HL-60/S4 (cell line): Measurements from ENCODE around the gene PPP4R2.

Experiments used
- in situ Hi-C: fragments of 300-500 bp; cut with MboI; formaldehyde crosslinking; loops from 2 replicates; pipeline ENCODE4 v1.14.3; 2022; ENCODE audit warnings: low sequenced_read_pairs

The PPP4R2 gene, protein sequence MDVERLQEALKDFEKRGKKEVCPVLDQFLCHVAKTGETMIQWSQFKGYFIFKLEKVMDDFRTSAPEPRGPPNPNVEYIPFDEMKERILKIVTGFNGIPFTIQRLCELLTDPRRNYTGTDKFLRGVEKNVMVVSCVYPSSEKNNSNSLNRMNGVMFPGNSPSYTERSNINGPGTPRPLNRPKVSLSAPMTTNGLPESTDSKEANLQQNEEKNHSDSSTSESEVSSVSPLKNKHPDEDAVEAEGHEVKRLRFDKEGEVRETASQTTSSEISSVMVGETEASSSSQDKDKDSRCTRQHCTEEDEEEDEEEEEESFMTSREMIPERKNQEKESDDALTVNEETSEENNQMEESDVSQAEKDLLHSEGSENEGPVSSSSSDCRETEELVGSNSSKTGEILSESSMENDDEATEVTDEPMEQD

DNA sequence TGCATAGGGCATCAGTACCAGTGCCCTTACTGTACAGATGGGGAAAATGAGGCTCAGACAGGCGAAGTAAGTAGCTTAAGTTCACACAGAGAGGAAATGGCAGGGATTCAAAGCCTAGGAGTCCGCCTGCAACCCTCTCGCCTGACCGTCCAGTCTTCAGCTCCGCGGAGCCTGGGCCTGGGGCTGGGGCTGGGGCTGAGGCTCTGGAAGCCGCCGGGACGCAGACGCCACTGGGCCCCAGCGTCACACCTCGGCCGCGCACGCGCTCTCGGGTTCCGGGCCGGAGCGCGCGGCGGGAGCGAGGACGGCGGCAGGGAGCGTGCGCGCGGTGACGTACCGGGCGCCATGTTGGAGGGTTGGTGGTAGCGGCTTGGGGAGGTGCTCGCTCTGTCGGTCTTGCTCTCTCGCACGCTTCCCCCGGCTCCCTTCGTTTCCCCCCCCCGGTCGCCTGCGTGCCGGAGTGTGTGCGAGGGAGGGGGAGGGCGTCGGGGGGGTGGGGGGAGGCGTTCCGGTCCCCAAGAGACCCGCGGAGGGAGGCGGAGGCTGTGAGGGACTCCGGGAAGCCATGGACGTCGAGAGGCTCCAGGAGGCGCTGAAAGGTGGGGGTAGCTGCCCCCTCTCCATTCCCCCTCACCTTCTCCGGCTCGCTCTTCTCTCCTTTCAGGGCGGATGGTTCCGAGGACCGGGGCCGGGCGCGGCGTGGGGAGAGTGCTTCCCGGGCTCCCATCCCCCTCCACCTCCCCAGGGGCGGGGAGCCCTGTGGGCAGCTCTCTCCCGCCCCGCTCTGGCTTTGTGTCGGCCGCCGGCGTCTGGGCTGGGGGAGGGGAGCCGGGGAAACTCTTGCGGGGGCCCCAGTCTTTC, at the start of gene PPP4R2:
Gene PPP4R2, plus strand, starts transcription at position 339 of the 861 bp plus-strand sequence. Its CDS starts 227 bp downstream, at position 566.
- in situ Hi-C loops: no loop called here

DNA sequence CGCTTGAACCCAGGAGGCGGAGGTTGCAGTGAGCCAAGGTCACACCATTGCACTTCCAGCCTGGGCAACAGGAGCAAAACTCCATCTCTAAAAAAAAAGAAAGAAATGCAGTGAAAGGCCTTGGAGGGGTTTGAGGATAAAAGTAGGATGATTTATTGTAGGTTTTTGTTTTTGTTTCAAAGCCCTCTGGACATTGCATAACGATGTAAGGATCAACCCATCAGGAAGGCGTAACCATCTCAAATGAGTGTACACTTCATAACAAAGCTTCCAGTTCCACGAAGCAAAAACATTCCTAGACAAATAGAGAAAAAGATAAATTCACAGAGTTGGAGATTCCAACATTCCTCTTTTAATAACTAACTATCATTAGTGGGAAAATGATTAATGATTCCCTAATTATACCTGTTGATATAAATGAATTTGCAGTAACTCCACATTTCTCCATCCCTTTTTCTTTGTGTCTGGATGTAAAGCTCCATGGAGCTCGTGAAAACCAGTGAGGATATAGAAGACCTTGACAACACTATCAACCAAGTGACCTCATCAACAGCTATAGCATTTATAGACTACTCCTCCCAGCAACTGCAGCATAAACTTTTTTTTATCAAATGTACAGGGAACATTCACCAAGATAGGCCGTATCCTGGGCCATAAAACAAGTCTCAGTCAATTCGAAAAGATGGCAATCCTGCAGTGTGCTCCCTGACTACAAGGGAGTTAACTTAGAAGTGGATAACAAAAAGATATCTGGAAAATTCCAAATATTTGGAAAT, 48.7 kb upstream of the PPP4R2 start:
- in situ Hi-C loops: loop anchor here (25.0 kb wide), 1 partner anchor 114 kb away; the partner anchor contains the start of gene EBLN2

DNA sequence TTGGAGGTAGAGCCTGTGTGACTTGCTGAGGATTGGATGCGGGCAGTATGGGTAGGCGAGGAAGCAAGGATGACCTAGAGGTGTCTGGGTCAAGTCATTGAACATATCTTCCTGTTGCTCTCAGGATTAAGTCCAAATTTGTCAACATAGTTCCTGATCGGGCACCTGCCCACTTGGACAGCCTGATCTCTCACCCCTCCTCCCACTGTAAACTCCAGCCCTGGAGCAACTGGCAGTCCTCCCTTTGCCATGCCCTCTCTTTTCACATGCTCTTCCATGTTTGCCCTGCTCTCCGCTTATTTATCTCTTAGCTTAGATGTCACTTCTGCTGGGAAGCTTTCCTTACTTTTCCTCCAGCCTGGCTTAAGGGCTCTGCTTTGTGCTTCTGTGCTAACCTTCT, 47.6 kb upstream of the PPP4R2 start:
- in situ Hi-C loops: loop anchor here (25.0 kb wide), 1 partner anchor 113 kb away; the partner anchor contains the start of gene EBLN2

DNA sequence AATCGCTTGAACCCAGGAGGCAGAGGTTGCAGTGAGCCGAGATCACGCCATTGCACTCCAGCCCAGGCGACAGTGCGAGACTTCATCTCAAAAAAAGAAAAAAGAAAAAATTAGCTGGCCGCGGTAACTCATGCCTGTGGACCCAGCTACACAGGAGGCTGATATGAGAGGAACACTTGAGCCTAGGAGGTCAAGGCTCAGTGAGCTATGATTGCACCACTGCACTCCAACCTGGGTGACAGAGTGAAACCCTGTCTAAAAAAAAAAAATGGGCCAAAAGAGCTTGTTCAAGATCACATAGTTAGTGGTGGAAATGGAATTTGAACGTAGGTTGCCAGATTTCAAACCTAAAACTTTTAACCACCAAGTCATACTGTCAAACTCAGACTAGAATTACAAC, 46.2 kb upstream of the PPP4R2 start:
- in situ Hi-C loops: no loop called here

DNA sequence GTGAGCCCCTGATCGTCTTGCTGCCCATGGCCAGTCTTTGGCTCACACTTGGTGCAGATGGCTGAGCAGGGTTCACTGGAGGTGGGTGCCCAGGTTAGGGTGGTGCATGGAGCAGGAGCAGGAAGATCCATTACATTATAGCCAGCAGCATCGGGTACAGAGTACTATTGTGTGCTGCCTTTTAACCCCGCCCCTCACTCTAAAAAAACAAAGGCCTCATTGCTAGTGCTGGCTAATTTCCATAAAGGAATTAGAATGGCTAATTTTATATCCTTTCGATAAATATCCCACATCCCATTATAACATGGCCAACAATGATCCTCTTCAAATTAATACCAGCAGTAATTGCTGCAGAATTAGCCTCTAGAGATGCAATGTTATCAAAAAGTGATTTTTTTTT, 45.8 kb upstream of the PPP4R2 start:
- in situ Hi-C loops: no loop called here

DNA sequence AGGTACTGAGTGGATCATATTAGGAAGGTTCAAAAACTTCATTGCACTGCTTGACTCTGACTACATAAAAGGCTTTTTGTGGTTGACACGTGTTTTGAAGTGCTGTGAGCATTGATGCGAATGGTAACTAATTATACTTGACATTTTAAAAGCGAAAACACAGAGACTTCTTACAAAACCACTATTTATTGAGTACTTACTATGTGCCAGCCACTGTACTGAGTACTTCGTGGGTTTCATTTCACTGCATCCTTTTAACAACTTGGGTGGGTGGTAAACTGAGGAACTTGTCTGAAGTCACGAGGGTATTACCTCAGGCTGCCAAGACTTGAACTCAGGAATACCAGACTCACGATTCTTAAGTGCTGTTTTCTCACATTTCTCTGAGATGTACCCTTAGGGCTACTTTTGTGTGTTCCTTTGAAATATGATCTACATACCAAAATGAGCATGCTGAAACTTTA, 45.3 kb upstream of the PPP4R2 start:
- in situ Hi-C loops: no loop called here

DNA sequence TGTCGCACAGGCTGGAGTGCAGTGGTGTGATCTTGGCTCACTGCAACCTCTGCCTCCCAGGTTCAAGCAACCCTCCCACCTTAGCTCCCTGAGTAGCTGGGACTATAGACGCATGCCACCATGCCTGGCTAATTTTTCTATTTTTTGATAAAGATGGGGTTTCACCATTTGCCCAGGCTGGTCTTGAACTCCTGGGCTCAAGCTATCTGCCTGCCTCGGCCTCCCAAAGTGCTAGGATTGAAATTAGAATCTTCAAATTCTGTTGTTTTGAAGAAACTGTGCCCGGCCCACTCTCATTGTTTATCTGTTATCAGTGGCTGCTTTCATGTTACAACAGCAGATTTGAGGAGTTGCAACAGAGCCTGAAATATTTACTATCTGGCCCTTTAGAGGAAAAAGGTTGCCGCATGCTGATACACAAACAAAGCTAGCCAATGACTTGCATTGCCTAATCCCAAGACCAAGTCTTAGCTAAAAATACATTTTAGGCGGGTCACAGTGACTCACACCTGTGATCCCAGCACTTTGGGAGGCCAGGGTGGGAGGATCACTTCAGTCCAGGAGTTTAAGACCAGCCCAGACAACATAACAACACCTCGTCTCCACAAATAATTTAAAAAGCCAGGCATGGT, 43.2 kb upstream of the PPP4R2 start:
- in situ Hi-C loops: no loop called here

DNA sequence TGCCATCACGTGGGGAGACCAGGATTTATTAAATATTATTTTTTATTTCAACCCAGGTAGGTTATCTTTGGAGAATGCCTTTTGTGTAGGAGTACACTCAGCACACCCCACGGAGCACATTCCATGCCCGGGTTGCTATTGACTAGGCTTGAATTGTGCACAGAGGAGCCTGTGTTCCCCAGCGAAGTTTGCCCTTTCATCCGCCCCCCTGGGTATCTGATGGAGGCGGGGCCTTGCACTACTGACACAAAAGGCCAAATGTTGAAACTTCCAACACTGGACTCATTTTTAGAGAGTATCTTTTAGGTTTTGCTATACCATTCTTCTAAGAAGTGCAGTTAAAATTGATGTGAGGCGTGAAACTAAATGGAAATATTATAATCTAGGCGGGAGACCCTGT, 39.3 kb upstream of the PPP4R2 start:
- in situ Hi-C loops: no loop called here

DNA sequence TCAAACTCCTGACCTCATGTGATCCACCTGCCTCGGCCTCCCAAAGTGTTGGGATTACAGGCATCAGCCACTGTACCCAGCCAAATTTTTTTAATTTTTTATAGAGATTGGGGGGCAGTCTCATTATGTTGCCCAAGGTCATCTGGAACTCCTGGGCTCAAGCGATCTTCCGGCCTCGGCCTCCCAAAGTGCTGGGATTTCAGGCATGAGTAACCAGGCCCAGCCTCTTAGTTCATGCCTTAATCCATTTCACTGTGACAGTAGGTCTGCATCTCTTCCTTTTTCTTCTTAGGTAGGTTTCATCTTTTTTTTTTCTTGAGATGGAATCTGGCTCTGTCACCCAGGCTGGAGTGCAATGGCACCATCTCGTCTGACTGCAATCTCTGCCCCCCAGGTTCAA, 37.3 kb upstream of the PPP4R2 start:
- in situ Hi-C loops: no loop called here

DNA sequence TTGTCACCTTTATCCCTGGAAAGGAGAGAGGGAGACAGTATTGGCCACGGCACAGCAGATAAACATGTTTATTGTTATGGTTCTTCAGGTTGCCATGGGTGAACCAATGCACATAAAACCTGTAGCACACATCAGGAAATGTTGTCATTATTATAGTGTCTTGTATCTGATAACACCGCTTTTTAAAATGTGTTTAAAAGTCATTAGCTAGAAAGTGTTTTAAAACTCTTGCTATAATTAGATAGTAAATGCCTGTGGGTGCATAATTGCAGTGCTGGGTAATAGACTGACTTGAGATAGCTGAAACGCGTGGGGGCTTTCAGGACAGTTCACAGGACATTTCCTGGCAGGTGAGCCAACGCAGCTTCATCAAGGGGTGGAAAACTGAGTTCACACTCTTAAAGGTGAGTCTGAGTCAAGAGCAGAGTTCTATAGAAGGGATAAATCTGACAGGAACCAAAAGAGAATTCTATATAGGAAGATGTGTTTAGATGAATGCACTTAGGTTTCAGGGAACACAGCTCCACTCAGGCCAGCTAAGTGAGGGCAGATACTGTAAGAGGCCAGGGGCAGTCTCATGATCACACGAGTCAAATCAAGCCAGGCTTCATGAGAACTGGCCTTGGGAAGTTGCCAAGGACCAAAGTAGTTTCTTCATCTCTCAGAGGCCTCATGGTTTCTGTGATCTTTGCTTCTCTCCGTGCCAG, 35.6 kb upstream of the PPP4R2 start:
- in situ Hi-C loops: no loop called here

DNA sequence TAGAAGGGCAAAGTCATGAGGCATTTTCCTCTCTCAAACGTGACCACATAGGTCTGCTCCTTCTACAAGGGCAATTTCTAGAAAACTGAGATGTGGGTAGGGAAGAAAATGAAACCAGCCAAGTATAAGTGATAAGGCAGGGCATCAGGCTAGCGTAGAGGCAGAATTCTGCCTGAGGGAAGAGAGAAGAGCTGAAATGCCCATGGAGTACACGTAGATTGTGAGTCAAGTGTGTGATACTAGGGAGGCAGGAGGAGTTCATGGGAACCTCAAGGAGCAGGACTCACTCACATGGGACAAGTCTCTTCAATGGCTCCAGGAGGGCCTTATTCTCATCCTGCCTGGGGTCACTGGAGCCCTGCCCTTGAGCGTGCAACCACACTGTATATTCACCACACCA, 34.9 kb upstream of the PPP4R2 start:
- in situ Hi-C loops: no loop called here

DNA sequence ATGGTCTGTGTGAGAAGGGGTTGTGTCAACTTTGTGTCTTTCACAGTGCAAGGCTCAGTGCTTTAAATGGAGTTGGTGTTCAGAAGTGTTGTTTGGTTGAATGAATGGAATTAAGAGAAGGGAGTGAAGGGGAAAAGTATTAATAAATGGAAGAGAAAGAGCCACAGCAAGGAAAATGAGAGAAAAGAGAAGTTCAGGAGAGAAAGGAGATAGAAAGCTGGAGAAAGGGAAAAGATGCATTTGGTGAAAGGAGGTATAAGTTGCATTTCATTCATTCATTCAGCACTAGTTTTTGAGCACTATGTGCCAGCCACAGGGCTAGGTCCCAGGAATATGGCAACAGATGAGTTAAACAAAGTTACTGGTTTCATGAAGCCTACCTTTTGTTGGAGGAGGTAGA, 34.3 kb upstream of the PPP4R2 start:
- in situ Hi-C loops: no loop called here

DNA sequence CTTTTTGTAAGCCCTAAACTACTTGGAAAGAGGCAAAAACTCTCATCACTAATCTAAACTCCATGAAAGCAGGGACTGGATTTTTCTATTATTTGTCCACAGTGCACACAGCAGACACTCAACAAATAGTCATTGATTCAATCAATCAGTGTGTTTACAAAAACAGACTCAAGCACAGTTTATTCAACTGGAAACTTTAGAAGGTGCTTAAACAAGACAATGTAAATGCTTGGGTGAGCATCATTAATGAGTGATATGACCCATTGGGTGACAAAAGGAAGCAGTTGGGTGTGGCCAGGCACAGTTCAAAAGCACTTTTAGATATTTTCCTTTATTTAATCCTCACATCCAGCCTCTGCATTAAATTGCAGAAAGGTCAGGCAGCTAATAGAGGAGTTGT, 32.0 kb upstream of the PPP4R2 start:
- in situ Hi-C loops: no loop called here

DNA sequence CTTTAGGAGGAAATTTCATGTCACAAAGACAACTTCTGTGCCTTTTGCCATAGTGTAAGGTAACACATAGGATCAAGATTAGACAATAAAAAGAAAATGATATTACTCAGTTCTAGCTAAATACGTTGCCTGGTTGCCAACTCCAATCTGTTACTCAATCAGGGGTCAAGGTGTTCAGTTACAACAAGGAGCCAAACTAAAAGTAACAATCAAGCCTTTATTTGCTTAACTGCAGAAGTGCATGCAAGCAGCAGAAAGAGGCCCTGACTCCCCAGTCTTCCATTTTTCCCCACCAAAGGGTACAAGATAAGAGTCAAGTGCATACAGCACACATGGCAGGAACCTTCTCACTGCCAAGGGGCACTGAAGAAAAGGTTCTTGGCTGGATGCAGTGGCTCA, 28.3 kb upstream of the PPP4R2 start:
- in situ Hi-C loops: no loop called here

DNA sequence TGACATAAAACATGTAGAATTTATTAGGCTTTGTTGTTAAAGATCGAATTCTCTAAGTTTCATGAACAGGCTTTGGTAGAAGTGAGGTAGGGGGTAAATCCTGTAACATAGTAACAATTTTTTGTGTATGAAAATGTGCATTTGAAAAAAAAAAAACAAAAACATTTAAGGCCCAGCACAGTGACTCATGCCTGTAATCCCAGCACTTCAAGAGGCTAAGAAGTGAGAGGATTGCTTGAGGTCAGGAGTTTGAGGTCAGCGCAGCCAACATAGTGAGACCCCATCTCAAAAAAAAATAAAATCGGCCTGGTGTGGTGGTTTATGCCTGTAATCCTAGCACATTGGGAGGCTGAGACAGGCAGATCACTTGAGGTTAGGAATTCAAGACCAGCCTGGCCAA, 26.8 kb upstream of the PPP4R2 start:
- in situ Hi-C loops: no loop called here

DNA sequence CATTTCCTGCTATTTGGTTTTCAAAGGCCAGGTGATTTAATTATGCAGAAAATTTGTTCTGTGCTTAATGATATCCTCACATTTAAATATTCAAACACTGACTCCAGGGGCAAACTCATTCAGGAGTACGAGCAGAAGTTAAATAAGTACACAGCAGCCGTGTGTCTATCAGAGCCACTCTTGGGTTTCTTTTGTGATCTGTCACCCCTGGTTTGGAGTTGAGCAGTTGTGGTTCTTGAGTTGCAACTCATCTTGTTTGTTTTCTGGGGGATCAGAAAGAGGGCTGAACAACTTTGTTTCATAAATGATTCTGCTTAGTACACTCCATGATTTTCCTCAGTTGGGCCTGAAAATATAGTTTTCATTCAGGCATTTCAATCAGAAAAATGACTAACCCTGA, 25.7 kb upstream of the PPP4R2 start:
- in situ Hi-C loops: no loop called here

DNA sequence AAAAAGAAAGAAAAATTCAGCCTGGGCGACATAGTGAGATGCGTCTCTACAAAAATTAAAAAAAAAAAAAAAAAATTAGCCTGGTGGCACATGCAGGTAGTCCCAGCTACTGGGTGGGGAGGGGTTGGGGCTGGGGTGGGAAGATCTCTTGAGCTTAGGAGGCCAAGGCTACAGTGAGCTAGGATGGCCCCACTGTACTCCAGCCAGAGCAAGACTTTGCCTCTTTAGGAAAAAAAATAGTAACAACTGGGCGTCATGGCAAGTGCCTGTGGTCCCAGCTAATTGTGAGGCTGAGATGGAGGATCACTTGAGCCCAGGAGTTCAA, 23.9 kb upstream of the PPP4R2 start:
- in situ Hi-C loops: no loop called here

DNA sequence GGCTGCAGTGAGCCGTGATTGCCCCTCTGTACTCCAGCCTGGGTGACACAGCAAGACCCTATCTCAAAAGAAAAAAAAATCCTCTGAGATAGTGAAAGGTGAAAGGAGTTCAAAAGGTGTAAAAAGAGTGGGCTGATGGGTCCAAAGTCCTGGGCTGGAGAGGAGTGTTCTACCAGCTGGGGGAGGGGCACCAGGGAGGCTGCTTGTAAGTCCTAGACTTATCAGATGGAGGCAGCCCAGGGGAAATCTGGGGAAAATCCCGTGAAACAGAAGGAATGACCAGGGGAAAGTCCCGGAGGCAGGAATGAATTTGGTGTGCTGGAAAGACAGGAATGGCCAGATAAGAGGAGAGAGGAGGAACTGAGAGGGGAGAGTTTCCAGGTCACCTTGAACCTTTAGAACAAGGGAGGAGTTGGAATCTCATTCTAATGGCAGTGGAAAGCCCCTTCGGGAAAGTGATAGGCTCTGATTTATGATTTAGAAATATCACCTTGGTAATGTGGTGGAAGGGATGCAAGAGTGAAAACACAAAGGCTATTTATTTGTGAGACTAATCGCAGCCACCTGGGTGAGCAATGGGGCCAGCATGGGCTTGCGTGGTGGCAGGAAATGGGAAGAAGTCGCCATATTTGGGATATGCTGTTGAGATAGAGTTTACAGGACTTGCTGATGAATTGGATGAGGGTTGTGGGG, 23.4 kb upstream of the PPP4R2 start:
- in situ Hi-C loops: no loop called here

DNA sequence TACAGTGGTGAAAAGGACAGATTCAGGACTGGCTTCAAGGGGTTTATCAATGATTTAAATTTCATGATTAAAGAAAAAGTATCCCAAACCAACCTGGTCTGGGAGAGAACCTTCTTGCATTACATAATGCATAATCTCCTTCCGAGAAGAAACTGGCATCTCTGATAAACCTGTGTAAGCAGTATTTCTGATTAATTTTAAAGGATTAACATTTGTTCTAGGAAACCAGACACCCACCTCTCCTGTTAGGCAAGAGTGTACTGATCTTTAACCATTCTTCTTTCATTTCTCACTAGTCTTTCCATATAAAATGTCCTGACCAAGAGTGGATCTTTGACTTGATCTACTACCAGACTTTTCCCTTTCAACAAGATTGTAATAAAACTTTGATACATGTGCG, 22.8 kb upstream of the PPP4R2 start:
- in situ Hi-C loops: no loop called here

DNA sequence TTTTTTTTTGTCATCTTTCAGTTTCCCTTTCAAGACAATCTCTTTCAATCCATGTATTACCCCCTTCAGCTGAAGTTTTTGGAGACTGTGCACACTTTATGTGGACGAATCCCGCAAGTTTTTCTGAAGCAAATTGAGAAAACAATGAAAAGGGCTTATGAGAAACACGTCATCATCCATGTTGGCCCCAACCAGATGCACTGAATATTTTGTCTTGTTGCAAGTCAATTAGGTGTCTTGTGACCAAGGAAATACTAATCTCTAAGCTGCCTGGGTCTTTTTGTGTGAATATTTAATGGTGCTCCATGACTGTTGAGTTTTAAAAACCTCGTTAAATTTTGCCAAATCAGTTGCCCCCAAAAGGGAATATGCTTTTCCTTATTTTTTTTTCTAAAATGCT, 21.7 kb upstream of the PPP4R2 start:
- in situ Hi-C loops: no loop called here
